HG02852 (cell line): ENCODE measurements around the gene NCK1.
"Not testable (repeated sequence)": the region's sequence is repeated elsewhere in the genome, so short reads cannot be mapped to it uniquely, and the experiment has no call there.

Experiments used
- ATAC-seq: cut with Tn5 transposase; IDR thresholded peaks from one replicate; pipeline ENCODE4 v1.9.1; 2021; ENCODE audit warnings: mild to moderate bottlenecking, moderate library complexity; ENCODE audit not compliant: unreplicated experiment

The NCK1 gene

DNA sequence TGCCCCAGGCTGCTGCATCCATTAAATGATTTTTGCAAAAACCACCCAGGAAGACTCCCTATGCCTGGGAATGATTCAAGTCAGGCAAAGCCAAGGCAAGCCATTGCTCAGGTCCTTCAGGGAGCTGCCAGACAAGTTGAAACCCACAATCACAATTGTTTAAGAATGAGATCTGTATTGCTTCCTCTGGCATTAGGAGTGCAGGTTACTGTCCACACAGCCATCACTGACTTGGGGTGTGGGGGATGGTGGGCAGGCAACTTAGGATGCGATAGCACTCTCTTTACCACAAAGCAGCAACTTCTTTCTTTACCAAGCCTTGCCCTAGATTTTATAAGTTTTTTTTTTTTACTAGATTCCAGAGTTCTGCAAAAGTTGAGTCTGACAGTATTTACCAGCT, 80.8 kb downstream of the NCK1 start:
- ATAC-seq = no peak

DNA sequence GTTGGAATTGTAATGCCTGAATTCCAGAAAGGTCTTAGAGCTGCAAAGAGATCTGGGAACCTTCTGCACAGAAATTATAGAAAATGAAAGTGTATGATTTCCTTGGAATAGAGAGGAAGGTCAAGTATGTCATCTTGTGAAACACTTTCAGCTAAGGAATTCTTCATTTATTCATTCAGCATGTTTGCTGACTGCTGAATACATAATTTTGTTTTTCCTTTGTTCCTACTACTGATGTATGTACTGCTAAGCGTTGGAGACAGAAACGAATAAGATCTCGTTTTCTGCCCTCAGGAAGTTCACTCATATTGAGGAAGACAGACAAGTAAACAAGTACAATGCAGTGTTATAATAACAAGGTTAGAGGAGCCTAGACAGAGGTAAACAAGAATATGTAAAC, 81.4 kb downstream of the NCK1 start:
- ATAC-seq = no peak

GRCh38 chr3:136946978-136947377, 85.0 kb downstream of the NCK1 start:
- ATAC-seq = no peak

- ATAC-seq = no peak
Measured at GRCh38 chr3:136947477-136947876, 85.5 kb downstream of the NCK1 start.

GRCh38 chr3:136949146-136949545, 87.1 kb downstream of the NCK1 start:
- ATAC-seq = no peak

DNA sequence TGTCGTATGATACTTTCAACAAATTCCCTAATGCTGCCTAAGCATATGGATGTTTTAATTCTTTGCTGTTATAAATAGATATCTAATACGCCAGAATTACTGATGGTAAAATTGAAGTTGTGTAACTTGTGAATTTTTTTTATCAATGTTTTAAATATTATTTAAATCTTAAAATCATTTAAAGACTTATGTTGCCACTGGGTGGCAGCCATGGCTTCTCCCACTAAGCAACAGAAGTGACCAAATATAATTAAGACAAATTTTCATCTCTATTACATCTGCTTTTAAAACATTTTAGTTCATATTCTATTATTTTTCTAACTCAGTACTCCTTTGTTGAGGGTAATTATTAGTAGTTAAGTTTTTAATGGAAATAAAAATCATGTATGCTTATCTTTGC, 87.7 kb downstream of the NCK1 start:
- no peak for ATAC-seq

GRCh38 chr3:136950623-136951022, 88.6 kb downstream of the NCK1 start:
- ATAC-seq = no peak

GRCh38 chr3:136952292-136952691, 90.3 kb downstream of the NCK1 start:
- no peak for ATAC-seq

DNA sequence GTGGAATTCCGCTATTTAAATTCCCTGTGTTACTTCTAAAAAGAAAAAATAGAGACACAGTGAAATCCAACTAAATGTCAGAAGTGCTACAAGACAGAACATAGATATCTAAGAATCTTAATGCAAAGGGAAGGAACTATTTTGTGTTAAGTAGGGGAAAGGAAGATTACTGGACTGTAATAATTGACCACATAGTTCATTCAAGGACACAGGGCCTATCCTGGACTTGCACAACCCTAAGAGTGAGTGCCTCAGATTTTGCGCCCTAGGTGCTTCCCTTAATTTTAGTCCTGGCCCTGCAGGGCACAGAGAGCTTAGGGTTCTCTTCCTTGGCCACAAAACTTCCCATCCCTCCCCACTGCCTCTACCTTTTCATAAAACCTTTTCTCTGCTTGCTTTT, 92.2 kb downstream of the NCK1 start:
- no peak for ATAC-seq

DNA sequence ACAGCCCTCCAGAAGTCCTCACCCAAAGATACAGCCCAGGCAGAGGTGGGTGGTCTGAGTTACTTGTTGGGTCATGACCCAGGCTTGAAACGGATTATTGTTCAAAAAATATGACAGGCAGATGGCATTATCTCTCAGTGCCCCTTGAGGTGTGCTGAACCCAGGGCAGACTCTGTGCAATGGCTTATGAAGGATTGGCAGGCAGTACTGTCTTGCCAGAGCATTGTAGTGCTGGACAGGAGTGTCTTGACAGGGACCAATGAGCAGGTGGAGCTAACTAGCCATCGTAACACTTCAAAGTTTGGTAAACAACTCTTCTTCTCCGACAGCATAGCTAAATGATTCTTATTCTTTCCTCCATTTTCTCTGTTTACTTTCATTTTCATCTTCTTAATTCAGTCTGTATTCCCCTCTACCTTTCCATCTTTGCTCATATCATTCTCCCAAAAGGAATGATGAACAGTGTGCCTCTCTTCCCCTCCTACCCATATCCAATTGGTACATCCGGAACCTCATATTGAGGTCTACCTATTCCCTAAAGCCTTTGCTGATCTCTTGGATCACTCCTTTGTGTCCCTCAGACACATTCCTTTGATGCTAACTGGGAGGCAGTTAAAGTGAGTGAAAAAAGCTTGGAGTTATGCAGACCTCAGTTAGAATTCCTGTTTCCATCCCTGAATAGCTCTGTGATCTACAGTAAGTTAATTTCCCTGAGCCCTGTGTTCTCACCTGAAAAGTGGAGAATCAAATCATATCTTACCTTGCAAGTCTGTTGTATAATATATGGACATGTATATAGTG, 93.2 kb downstream of the NCK1 start:
- no peak for ATAC-seq

DNA sequence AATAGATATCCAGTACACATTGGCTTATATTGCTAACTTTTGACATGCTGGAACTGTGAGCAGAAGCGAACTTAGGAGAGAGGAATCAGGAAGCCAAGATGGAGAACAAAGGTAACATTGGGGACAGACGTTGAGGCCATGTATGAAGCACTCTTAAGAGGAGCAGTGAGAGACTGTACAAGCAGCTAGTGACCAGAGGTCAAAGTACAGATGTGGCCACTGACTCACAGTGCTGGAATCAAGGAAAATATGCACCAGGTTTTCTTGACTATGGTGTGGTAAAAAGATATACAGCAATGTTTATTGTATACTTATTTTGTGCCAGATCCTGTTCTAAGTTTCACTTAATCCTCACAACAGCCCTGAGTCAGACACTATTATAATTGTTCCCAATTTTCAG, 93.8 kb downstream of the NCK1 start:
- no peak for ATAC-seq

- ATAC-seq = no peak
Measured at GRCh38 chr3:136956971-136957370, 95.0 kb downstream of the NCK1 start.

DNA sequence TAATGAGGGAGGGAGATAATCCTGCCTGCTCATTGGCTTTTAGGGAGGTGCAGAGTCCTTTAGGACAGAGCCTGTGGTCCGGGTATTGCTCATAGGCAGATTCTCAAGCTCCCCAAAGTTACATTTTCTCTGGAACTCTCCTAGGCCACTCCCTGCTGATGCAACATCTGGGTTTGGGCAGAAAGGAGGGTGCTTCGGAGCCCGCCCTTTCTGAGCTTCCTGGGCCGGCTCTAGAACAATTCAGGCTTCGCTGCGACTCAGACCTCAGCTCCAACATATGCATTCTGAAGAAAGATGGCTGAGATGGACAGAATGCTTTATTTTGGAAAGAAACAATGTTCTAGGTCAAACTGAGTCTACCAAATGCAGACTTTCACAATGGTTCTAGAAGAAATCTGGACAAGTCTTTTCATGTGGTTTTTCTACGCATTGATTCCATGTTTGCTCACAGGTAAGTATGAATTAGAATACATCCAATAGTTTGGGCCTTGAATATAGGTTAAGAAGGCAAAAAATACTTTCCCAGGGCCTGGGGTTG, 95.8 kb downstream of the NCK1 start, which contains the start of gene IL20RB:
IL20RB (plus strand) TSS at position 233 of the 538 bp plus-strand sequence; CDS start at position 364, 131 bp downstream.
- ATAC-seq = no peak

DNA sequence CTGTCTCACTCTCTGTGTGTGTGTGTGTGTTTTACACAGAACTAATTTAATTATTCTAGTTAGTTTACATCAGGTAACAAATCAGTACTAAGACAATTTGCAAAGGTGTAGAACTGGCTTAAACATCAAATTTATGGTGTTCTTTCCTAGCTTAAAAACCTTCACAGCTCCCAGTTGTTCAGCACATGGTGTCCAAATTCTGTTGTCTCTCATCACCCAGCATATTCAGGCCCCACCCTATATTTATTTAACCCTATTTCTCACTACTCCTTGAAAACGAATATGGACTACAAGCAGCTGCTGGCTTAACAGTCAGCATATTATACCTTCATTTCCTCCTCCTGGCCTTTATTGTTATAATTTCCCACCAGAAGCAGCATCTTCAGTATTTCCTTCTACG, 96.9 kb downstream of the NCK1 start:
- no peak for ATAC-seq

GRCh38 chr3:136959599-136959998, 97.6 kb downstream of the NCK1 start:
- no peak for ATAC-seq

GRCh38 chr3:136960838-136961836, 99.1 kb downstream of the NCK1 start:
- ATAC-seq = no peak

- no peak for ATAC-seq
Measured at GRCh38 chr3:136962927-136963326, 100.9 kb downstream of the NCK1 start.

- ATAC-seq = not testable (repeated sequence)
Measured at GRCh38 chr3:136969539-136969938, 107.5 kb downstream of the NCK1 start.

- ATAC-seq = no peak
Measured at GRCh38 chr3:136973352-136973751, 111.3 kb downstream of the NCK1 start.

- ATAC-seq = no peak
Measured at GRCh38 chr3:136974670-136975069, 112.7 kb downstream of the NCK1 start.

DNA sequence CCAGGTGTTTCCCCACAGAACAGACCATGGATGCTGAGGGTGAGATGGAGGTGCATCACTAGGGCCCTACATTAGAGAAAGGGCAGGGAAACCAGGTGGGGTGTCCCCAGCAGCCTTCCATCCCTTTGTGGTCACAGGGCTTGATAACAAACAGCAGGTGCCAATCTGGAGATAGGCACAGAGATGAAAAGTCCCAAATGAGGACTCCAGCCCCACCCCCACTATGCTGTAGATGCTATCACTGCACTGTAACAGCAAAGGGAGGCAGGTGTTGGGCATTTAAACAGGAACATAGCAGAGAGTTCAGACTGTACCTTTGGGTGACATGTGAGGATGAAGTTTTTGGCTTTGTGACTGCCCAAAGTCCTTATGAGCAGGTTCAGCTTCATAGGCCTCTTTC, 117.2 kb downstream of the NCK1 start:
- ATAC-seq = no peak
